ENCODE data around the gene PCDH19. TPM values are rescaled to one million over a fixed set of nuclear protein-coding genes. Genes with fewer than 3 reads are reported as not detected.

Gene PCDH19
- total RNA-seq, 1 donor from 2014 or later = 0.52 TPM

- TF ChIP-seq, protein P1, sequence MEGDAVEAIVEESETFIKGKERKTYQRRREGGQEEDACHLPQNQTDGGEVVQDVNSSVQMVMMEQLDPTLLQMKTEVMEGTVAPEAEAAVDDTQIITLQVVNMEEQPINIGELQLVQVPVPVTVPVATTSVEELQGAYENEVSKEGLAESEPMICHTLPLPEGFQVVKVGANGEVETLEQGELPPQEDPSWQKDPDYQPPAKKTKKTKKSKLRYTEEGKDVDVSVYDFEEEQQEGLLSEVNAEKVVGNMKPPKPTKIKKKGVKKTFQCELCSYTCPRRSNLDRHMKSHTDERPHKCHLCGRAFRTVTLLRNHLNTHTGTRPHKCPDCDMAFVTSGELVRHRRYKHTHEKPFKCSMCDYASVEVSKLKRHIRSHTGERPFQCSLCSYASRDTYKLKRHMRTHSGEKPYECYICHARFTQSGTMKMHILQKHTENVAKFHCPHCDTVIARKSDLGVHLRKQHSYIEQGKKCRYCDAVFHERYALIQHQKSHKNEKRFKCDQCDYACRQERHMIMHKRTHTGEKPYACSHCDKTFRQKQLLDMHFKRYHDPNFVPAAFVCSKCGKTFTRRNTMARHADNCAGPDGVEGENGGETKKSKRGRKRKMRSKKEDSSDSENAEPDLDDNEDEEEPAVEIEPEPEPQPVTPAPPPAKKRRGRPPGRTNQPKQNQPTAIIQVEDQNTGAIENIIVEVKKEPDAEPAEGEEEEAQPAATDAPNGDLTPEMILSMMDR (conservative IDR thresholded peaks at IDR 0.05; ENCODE audit: low read depth, low read length) = no peak
- no peak for DNase-seq (ENCODE audit: low read depth)
- H3K4me3 ChIP-seq (ENCODE audit: low read depth, low read length) = no peak overlapping the region
Measured at GRCh38 chrX:100265179-100265578, 144.9 kb downstream of the PCDH19 start.

GRCh38 chrX:100264200-100264599 lies 145.9 kb downstream of the PCDH19 start:
- no peak overlapping the region for H3K4me3 ChIP-seq (ENCODE audit: low read depth, low read length)
- DNase-seq (ENCODE audit: low read depth) = no peak
- TF ChIP-seq, protein P1 (conservative IDR thresholded peaks at IDR 0.05; ENCODE audit: low read depth, low read length) = no peak

- no peak for DNase-seq (ENCODE audit: low read depth)
- TF ChIP-seq, protein P1 (conservative IDR thresholded peaks at IDR 0.05; ENCODE audit: low read depth, low read length) = no peak
- H3K4me3 ChIP-seq (ENCODE audit: low read depth, low read length) = no peak overlapping the region
Measured at GRCh38 chrX:100263650-100264049, 146.4 kb downstream of the PCDH19 start.

DNA sequence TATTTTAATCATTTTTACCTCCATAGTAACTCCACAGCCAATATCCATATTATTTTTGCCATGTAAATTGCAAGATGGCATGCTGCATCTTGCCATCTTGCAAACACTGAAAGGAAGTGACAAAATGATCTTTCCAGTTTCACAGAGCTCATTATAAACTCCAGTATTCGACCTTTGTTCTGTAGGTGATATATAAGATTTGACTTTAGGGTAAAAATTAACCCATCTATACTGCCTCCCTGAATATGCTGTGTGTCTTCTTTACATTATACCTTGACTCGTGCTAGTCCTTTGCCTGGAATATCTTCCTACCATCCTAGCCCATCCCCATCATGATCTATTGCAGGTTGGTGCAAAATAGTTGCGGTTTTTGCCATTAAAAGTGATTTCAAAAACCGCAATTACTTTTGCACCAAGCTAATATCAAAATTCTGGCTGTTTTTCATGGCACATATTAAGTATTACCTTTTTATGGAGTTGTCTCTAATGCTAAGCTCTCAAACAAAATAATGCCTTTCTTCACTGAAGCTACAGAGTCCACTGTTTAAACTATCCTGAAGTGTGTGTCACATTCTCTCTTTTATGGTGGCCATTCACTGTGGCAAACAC lies 161.1 kb downstream of the PCDH19 start:
- TF ChIP-seq, protein P1 (conservative IDR thresholded peaks at IDR 0.05; ENCODE audit: low read depth, low read length) = no peak
- DNase-seq (ENCODE audit: low read depth) = no peak
- H3K4me3 ChIP-seq (ENCODE audit: low read depth, low read length) = no peak overlapping the region

GRCh38 chrX:100247826-100248225 lies 162.2 kb downstream of the PCDH19 start:
- no peak overlapping the region for H3K4me3 ChIP-seq (ENCODE audit: low read depth, low read length)
- DNase-seq (ENCODE audit: low read depth) = no peak
- TF ChIP-seq, protein P1 (conservative IDR thresholded peaks at IDR 0.05; ENCODE audit: low read depth, low read length) = no peak

GRCh38 chrX:100244681-100245080 lies 165.4 kb downstream of the PCDH19 start:
- no peak overlapping the region for H3K4me3 ChIP-seq (ENCODE audit: low read depth, low read length)
- DNase-seq (ENCODE audit: low read depth) = no peak
- TF ChIP-seq, protein P1 (conservative IDR thresholded peaks at IDR 0.05; ENCODE audit: low read depth, low read length) = no peak

Other genes with a start within 250 kb of the PCDH19 start
- gene TNMD, start 174.7 kb upstream of the PCDH19 start, total RNA-seq = not detected in 2 replicates
- gene TSPAN6, start 226.5 kb upstream of the PCDH19 start, total RNA-seq = 39.5 and 59.0 TPM in 2 replicates
- gene SRPX2, start 233.9 kb upstream of the PCDH19 start, total RNA-seq = 7.2 and 29.5 TPM in 2 replicates

All from epithelial cell of proximal tubule (primary cell).